Activated CD4-positive, CD25-positive, alpha-beta regulatory T cell treated with anti-CD3 and anti-CD28 coated beads, Interleukin-2, amount 50 U/mL, for 72 hours (primary cell): ENCODE results near the gene PTPN23.

ENCODE experiments used
- DNase-seq: peaks from one replicate; pipeline ENCODE4 v3.0.0; 2021

PTPN23 gene

GRCh38 chr3:47420511-47421484 lies 40.0 kb downstream of the PTPN23 start:
- peak; percentile 89 for DNase-seq

GRCh38 chr3:47421741-47422649 lies 41.2 kb downstream of the PTPN23 start:
- DNase-seq: no peak

GRCh38 chr3:47422743-47423142 lies 41.9 kb downstream of the PTPN23 start:
- DNase-seq: no peak

GRCh38 chr3:47423548-47424145 lies 42.8 kb downstream of the PTPN23 start:
- no peak for DNase-seq

- no peak for DNase-seq
Observed at GRCh38 chr3:47424434-47425382, 43.9 kb downstream of the PTPN23 start.

- no peak for DNase-seq
Observed at GRCh38 chr3:47425383-47425778, 44.6 kb downstream of the PTPN23 start.

GRCh38 chr3:47425959-47426358 lies 45.1 kb downstream of the PTPN23 start:
- DNase-seq: no peak

- DNase-seq: no peak
Observed at GRCh38 chr3:47427866-47428265, 47.0 kb downstream of the PTPN23 start.

- DNase-seq: no peak
Observed at GRCh38 chr3:47428662-47429061, 47.8 kb downstream of the PTPN23 start.

GRCh38 chr3:47429476-47430270 lies 48.9 kb downstream of the PTPN23 start:
- no peak for DNase-seq

GRCh38 chr3:47430606-47431005 lies 49.8 kb downstream of the PTPN23 start:
- DNase-seq: no peak

- DNase-seq: no peak
Observed at GRCh38 chr3:47431225-47431624, 50.4 kb downstream of the PTPN23 start.

- no peak for DNase-seq
Observed at GRCh38 chr3:47432673-47433072, 51.9 kb downstream of the PTPN23 start.

GRCh38 chr3:47433796-47434195 lies 53.0 kb downstream of the PTPN23 start:
- no peak for DNase-seq

GRCh38 chr3:47434849-47435248 lies 54.0 kb downstream of the PTPN23 start:
- no peak for DNase-seq

- no peak for DNase-seq
Observed at GRCh38 chr3:47436180-47436579, 55.4 kb downstream of the PTPN23 start.

GRCh38 chr3:47440131-47440530 lies 59.3 kb downstream of the PTPN23 start:
- DNase-seq: no peak

GRCh38 chr3:47441796-47442551 lies 61.2 kb downstream of the PTPN23 start:
- DNase-seq: no peak

- DNase-seq: no peak
Observed at GRCh38 chr3:47443611-47443995, 62.8 kb downstream of the PTPN23 start.

GRCh38 chr3:47444103-47444502 lies 63.3 kb downstream of the PTPN23 start:
- DNase-seq: no peak
